NCI-H82 treated with DMSO at 0.1 percent for 48 hours (cell line): ENCODE measurements around the gene OR4X2.
"Not testable (repeated sequence)": the region's sequence is repeated elsewhere in the genome, so short reads cannot be mapped to it uniquely, and the experiment has no call there.

Experiments
- DNase-seq: peaks from one replicate; lab custom pipeline; 2025; ENCODE audit not compliant: unreplicated experiment; lab: John Stamatoyannopoulos, UW

Gene OR4X2, protein sequence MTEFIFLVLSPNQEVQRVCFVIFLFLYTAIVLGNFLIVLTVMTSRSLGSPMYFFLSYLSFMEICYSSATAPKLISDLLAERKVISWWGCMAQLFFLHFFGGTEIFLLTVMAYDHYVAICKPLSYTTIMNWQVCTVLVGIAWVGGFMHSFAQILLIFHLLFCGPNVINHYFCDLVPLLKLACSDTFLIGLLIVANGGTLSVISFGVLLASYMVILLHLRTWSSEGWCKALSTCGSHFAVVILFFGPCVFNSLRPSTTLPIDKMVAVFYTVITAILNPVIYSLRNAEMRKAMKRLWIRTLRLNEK

DNA sequence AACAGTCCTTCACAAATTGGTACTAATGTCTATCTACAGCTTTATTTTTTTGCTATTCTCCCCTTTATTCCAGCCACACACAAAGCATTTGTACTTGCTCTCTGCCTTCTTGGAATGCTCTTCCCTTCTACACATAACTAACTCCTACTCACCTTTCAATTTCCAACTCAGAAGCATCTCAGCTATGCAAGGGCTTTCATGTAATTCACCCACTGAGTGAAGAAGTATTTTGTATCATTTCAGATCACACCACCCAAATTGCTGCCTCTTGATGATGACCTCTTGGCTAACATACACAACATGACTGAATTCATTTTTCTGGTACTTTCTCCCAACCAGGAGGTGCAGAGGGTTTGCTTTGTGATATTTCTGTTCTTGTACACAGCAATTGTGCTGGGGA lies at the start of gene OR4X2:
TSS of gene OR4X2 (plus strand) at position 301 of the 400 bp plus-strand sequence. CDS start at position 301, 0 bp downstream.
- no peak for DNase-seq

DNA sequence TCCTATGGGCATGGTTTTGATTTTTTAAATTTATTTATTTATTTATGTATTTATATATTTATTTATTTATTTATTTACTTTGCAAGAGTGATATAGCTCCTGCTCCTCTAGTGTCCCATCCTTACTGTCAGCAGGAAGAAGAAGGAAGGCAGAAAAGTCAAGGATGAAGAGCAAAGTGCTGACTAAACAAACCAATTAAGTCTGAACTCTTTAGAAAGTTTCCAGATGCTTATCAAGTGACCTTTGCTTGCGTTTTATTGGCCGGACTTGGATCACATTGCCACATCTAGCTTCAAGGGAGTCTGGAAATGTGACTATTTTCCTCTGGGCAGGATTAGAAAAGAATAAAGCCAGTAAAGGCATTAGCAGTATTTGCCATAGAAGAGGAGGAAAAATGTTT lies 37.0 kb upstream of the OR4X2 start:
- DNase-seq, result no peak

DNA sequence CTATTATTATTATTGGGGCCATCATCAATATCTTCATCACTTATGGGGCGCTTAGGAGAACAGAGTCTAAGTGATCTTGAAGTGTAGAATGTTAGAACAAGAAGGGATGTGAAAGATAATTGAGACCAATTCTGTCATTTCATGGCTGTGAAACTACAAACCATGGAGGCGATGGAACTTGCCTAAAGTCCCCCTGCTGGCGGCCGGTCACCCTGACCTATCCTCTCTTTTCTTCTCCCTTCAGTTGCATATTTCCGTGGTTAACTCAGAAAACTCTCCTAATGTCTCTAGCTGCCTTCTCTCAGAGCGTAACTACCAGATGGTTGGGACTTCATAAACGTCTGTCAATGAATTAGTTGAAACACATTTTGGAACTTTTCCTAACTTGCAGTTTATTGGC lies 34.9 kb upstream of the OR4X2 start:
- no peak for DNase-seq

DNA sequence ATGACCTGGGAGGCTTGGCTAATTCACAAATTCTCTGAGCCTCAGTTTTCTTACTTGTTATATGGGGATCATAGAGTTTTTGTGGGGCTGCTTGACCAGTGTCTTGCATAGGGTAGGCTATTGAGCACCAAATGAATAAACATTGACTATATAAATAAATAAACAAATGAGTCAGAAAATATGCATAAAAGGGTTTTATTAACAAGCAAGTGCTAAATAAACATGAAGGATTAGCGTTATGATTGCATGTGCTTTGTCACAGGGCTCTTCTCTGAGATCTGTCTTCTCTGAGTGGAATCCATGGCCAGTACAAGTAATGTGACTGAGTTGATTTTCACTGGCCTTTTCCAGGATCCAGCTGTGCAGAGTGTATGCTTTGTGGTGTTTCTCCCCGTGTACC lies 28.4 kb upstream of the OR4X2 start, which contains the start of gene OR4B1:
TSS of gene OR4B1 (plus strand) at position 301 of the 400 bp plus-strand sequence. CDS start at position 301, 0 bp downstream.
- no peak for DNase-seq

DNA sequence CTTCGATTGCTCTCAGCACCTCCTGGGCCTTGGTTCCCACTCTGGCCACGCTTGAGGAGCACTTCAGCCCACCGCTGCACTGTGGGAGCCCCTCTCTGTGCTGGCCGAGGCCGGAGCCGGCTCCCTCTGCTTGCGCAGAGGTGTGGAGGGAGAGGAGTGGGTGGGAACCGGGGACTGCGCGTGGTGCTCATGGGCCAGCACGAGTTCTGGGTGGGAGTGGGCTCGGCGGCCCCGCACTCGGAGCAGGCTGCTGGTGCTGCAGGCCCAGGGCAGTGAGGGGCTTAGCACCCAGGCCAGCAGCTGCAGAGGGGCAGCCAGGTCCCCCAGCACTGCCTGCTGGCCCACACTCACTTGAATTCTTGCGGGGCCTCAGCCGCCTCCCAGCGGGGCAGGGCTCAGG lies 16.1 kb upstream of the OR4X2 start:
- no peak for DNase-seq

DNA sequence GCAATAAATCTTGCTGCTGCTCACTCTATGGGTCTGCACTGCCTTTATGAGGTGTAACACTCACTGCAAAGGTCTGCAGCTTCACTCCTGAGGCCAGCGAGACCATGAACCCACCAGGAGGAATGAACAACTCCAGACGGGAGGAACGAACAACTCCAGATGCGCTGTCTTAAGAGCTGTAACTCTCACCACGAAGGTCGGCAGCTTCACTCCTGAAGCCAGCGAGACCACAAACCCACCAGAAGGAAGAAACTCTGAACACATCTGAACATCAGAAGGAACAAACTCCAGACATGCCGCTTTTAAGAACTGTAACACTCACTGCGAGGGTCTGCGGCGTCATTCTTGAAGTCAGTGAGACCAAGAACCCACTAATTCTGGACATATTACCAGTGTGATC lies 14.8 kb upstream of the OR4X2 start:
- not testable (repeated sequence) for DNase-seq

DNA sequence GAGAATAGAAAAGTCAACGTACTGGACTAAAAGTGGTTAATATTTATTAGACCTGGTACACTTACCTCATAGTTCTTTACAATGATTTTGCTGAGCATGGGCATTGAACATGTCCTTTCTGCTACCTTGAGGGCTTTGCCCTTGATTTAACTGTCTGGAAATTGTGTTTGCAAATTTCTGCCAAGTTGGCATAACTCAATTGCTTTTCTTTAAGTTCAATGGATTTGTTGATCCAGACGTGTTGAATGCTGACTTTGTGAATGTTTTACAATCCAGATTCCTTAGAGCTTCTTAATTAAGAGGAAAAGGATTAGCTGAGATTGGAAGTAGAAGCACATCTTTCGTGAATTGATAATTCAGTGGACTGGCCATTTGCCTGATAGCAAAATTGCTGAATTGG lies 7.2 kb upstream of the OR4X2 start:
- no peak for DNase-seq

DNA sequence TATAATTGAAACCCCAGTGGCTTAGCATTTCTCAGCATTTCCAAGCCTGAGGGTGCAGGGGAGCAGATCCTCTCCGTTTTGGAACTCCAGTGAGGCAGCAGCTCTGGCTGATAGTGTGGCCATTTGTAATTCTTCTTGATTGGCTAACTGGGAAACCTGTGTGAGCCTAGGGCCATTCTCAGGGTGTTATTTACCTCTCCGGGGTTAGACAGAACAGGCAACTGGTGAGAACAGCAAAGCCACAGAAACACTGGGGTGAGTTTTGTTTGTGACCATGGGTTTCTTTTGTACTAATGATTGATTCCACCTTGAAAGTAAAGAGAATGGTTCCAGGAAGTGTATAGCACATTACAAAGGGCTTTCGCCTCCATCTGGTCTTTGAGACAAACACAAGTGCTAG lies 2.4 kb upstream of the OR4X2 start:
- DNase-seq, result no peak

DNA sequence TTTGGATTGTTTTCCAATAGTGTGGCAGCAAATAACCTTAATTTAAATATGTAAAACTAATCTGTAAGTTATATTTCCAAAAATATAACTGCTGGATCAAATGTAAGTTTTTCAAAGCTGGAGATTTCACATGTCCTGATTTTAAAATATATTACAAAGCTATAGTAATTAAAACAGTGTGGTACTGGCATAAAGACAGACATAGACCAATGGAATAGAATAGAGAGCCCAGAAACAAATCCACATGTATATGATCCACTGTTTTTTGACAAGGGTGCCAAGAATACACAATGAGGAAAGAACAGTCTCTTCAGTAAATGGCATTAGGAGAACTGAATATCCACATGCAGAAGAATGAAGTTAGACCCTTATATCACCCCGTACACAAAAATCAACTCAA lies 4.0 kb downstream of the OR4X2 start:
- DNase-seq, result no peak

DNA sequence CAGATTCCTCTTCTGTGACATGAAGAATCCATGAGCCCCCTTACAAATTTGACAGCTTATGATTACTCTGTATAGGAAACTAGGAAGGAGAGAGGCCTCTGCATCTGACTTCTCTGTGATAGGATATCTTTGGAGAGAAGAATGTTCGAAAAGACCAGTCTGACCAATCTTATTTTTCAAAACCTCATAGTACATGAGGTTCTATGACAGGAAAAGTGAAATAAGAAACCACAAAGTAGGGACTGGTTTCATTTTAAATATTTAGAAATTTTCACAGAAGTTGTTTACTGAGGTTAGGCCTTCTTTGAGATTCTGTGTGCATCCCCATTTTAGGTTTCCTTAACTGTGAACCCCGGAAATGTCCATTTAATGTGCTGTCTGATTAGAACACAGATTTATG lies 16.7 kb downstream of the OR4X2 start:
- DNase-seq, result no peak

DNA sequence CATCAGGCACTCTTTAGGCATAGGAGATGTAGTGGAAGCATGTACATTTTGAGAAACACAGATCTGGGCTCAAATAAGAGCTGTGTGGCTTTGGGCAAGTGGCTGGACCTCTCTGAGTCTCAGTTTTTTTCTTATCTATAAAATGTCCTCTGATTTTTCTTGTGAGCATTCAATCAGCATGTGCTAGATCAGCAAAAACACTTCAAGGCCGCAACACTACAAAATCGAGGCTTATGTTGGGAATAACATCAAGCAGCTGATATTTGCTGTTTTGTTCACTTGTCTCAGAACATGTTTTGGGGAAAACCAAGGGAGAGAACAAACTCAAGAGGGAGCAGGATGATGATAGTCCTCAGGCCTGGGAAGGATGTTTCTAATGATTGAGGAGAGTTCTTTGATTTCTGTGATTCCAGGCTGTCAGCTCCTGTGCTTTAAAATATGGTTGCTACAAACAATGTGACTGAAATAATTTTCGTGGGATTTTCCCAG lies 18.6 kb downstream of the OR4X2 start, which contains the start of gene OR4X1:
TSS of gene OR4X1 (plus strand) at position 439 of the 489 bp plus-strand sequence. CDS start at position 439, 0 bp downstream.
- no peak for DNase-seq

DNA sequence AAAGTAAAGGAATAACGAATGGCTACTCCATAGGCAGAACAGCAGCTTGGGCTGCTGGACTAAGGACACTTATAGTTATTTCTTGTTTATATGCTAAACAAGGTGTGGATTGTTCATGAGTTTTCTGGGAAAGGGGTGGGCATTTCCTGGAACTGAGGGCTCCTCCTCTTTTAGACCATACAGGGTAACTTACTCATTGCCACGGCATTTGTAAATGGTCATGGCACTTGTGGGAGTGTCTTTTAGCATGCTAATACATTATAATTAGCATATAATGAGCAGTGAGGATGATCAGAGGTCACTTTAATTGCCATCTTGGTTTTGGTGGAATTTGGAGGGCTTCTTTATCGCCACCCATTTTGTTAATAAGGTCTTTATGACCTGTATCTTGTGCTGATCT lies 25.7 kb downstream of the OR4X2 start:
- DNase-seq, result no peak

DNA sequence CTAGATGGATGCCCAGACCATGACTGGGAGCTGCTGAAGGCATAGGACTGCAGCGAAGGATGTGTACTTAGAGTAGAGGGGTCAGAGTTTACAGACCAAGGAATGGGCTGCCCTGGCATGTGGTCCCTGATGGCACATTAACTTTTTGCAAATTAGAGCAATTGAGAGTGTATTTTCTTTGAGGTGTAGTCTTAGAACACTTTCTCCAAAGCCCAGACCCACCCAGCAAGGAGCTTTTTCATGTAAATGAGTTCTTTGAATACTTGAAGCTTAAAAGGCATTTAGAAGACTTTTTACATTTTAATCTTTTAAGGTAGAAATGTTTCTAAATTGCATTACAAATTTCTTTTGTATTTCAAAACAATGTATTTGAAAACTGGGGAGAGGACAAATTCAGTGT lies 27.7 kb downstream of the OR4X2 start:
- DNase-seq, result no peak
